SJCRH30 (cell line): ENCODE data around the gene HLA-DPA1. TPM values are rescaled to one million over a fixed set of nuclear protein-coding genes. Genes with fewer than 3 reads are reported as not detected.

Experiments used
- DNase-seq, 2 experiments: peaks; one replicate each; pipeline ENCODE4 v3.0.0-alpha.2; 2015 to 2020
- H3K27ac ChIP-seq: fragments of 250-450 bp; sonication (Bioruptor Pico); 2 replicates; pipeline ENCODE4 v1.5.1; 2020; ENCODE audit warnings: mild to moderate bottlenecking, moderate library complexity
- H3K27me3 ChIP-seq: fragments of 250-450 bp; sonication (Bioruptor Pico); 2 replicates; pipeline ENCODE4 v1.5.1; 2020; ENCODE audit warnings: mild to moderate bottlenecking, moderate library complexity
- H3K36me3 ChIP-seq: fragments of 250-450 bp; sonication (Bioruptor Pico); 2 replicates; pipeline ENCODE4 v1.5.1; 2020; ENCODE audit warnings: mild to moderate bottlenecking, moderate library complexity
- H3K4me1 ChIP-seq: fragments of 250-450 bp; sonication (Bioruptor Pico); 2 replicates; pipeline ENCODE4 v1.5.1; 2020; ENCODE audit warnings: mild to moderate bottlenecking, moderate library complexity
- H3K4me3 ChIP-seq: fragments of 250-450 bp; sonication (Bioruptor Pico); 2 replicates; pipeline ENCODE4 v1.5.1; 2020; ENCODE audit warnings: mild to moderate bottlenecking, moderate library complexity
- H3K9me3 ChIP-seq: fragments of 250-450 bp; sonication (Bioruptor Pico); replicated peaks from 2 replicates; pipeline ENCODE4 v1.5.1; 2020; ENCODE audit warnings: mild to moderate bottlenecking, moderate library complexity
- total RNA-seq: library from RNA; depleted of rRNA; stranded (reverse); fragments of >200 nt; shearing (Covaris generic); gene quantifications from 2 replicates; pipeline ENCODE4 v1.2.3, GENCODE V29; 2014

Gene HLA-DPA1
- total RNA-seq, 1 experiment from 2014 or later = not detected

- Histone ChIP-seq H3K4me3 (no peak overlapping the region), H3K27me3 (no peaks in the 10 kb centered on the region), H3K36me3 (no peaks in the 10 kb centered on the region), H3K4me1 (peaks cover 3% of the 10 kb centered on the region; the same call in 1 of the 2 replicates), H3K27ac (no peak overlapping the region), H3K9me3 (no peaks in the 10 kb centered on the region)
- peak in 1 of 2 experiments; percentile 41 for DNase-seq
Observed at GRCh38 chr6:33061987-33062386, 11.5 kb downstream of the HLA-DPA1 start.

- H3K27ac ChIP-seq = no peak overlapping the region
- no peak overlapping the region for H3K4me3 ChIP-seq
- no peaks in the 10 kb centered on the region for H3K27me3 ChIP-seq
- no peak for DNase-seq
- H3K9me3 ChIP-seq = 0 out of 2 replicates have a peak, but pooled peaks cover 2% of the 10 kb centered on the region
- H3K36me3 ChIP-seq = no peaks in the 10 kb centered on the region
- H3K4me1 ChIP-seq = peaks cover 3% of the 10 kb centered on the region; the same call in 1 of the 2 replicates
Observed at GRCh38 chr6:33057222-33058150, 16.0 kb downstream of the HLA-DPA1 start.

GRCh38 chr6:33053230-33053629, 20.2 kb downstream of the HLA-DPA1 start:
- Histone ChIP-seq H3K4me1 (peaks cover 12% of the 10 kb centered on the region), H3K4me3 (no peak overlapping the region), H3K27ac (no peak overlapping the region), H3K27me3 (no peaks in the 10 kb centered on the region), H3K9me3 (0 out of 2 replicates have a peak, but pooled peaks cover 2% of the 10 kb centered on the region), H3K36me3 (no peaks in the 10 kb centered on the region)
- DNase-seq = no peak

GRCh38 chr6:33052627-33053026, 20.8 kb downstream of the HLA-DPA1 start:
- H3K9me3 ChIP-seq = 0 out of 2 replicates have a peak, but pooled peaks cover 2% of the 10 kb centered on the region
- H3K4me1 ChIP-seq = peaks cover 12% of the 10 kb centered on the region
- no peaks in the 10 kb centered on the region for H3K36me3 ChIP-seq
- H3K27me3 ChIP-seq = no peaks in the 10 kb centered on the region
- no peak overlapping the region for H3K4me3 ChIP-seq
- no peak overlapping the region for H3K27ac ChIP-seq
- no peak for DNase-seq

GRCh38 chr6:33050014-33050810, 23.2 kb downstream of the HLA-DPA1 start:
- Histone ChIP-seq H3K27me3 (no peaks in the 10 kb centered on the region), H3K27ac (peak overlapping the region; percentile 78), H3K4me3 (no peak overlapping the region), H3K4me1 (peaks cover 12% of the 10 kb centered on the region), H3K36me3 (no peaks in the 10 kb centered on the region), H3K9me3 (0 out of 2 replicates have a peak, but pooled peaks cover 2% of the 10 kb centered on the region)
- DNase-seq = peak; percentile 73 to 86

- Histone ChIP-seq H3K36me3 (no peaks in the 10 kb centered on the region), H3K4me3 (no peak overlapping the region), H3K27ac (peak overlapping the region; percentile 78; the same call in 1 of the 2 replicates), H3K9me3 (0 out of 2 replicates have a peak, but pooled peaks cover 2% of the 10 kb centered on the region), H3K4me1 (peaks cover 12% of the 10 kb centered on the region), H3K27me3 (no peaks in the 10 kb centered on the region)
- no peak for DNase-seq
Observed at GRCh38 chr6:33049323-33050013, 24.0 kb downstream of the HLA-DPA1 start.

GRCh38 chr6:33040157-33040556, 33.3 kb downstream of the HLA-DPA1 start:
- H3K4me3 ChIP-seq = no peak overlapping the region
- peaks cover 2% of the 10 kb centered on the region; the same call in 1 of the 2 replicates for H3K27me3 ChIP-seq
- H3K36me3 ChIP-seq = no peaks in the 10 kb centered on the region
- no peaks in the 10 kb centered on the region for H3K9me3 ChIP-seq
- H3K27ac ChIP-seq = no peak overlapping the region
- DNase-seq = no peak
- no peaks in the 10 kb centered on the region for H3K4me1 ChIP-seq

- Histone ChIP-seq H3K27me3 (peaks cover 5% of the 10 kb centered on the region; the same call in 1 of the 2 replicates), H3K4me1 (no peaks in the 10 kb centered on the region), H3K4me3 (no peak overlapping the region), H3K36me3 (no peaks in the 10 kb centered on the region), H3K27ac (no peak overlapping the region), H3K9me3 (no peaks in the 10 kb centered on the region)
- no peak for DNase-seq
Observed at GRCh38 chr6:33036535-33036934, 36.9 kb downstream of the HLA-DPA1 start.

GRCh38 chr6:33034554-33034953, 38.9 kb downstream of the HLA-DPA1 start:
- 0 out of 2 replicates have a peak, but pooled peaks cover 3% of the 10 kb centered on the region for H3K27me3 ChIP-seq
- no peak for DNase-seq

GRCh38 chr6:33030245-33030644, 43.2 kb downstream of the HLA-DPA1 start:
- no peak overlapping the region for H3K27ac ChIP-seq
- no peaks in the 10 kb centered on the region for H3K36me3 ChIP-seq
- no peak for DNase-seq
- no peak overlapping the region for H3K4me3 ChIP-seq
- H3K4me1 ChIP-seq = no peaks in the 10 kb centered on the region
- no peaks in the 10 kb centered on the region for H3K9me3 ChIP-seq
- H3K27me3 ChIP-seq = 0 out of 2 replicates have a peak, but pooled peaks cover 3% of the 10 kb centered on the region

More at GRCh38 chr6:33034554-33034953, 38.9 kb downstream of the HLA-DPA1 start:
- H3K4me3 ChIP-seq = no peak overlapping the region
- no peak overlapping the region for H3K27ac ChIP-seq
- no peaks in the 10 kb centered on the region for H3K4me1 ChIP-seq
- H3K36me3 ChIP-seq = no peaks in the 10 kb centered on the region
- H3K9me3 ChIP-seq = no peaks in the 10 kb centered on the region

GRCh38 chr6:33029328-33030184, 43.9 kb downstream of the HLA-DPA1 start:
- 0 out of 2 replicates have a peak, but pooled peaks cover 3% of the 10 kb centered on the region for H3K27me3 ChIP-seq
- DNase-seq = no peak
- no peak overlapping the region for H3K27ac ChIP-seq
- H3K4me1 ChIP-seq = no peaks in the 10 kb centered on the region
- H3K36me3 ChIP-seq = no peaks in the 10 kb centered on the region
- H3K4me3 ChIP-seq = no peak overlapping the region
- no peaks in the 10 kb centered on the region for H3K9me3 ChIP-seq

GRCh38 chr6:33028220-33028849, 45.1 kb downstream of the HLA-DPA1 start:
- Histone ChIP-seq H3K27ac (no peak overlapping the region), H3K27me3 (0 out of 2 replicates have a peak, but pooled peaks cover 3% of the 10 kb centered on the region), H3K36me3 (no peaks in the 10 kb centered on the region), H3K9me3 (no peaks in the 10 kb centered on the region), H3K4me1 (no peaks in the 10 kb centered on the region), H3K4me3 (no peak overlapping the region)
- DNase-seq = no peak

- Histone ChIP-seq H3K4me1 (no peaks in the 10 kb centered on the region), H3K27me3 (no peaks in the 10 kb centered on the region; the same call in none of the 2 replicates), H3K9me3 (no peaks in the 10 kb centered on the region), H3K27ac (no peak overlapping the region), H3K4me3 (no peak overlapping the region), H3K36me3 (no peaks in the 10 kb centered on the region)
- no peak for DNase-seq
Observed at GRCh38 chr6:33024521-33024920, 48.9 kb downstream of the HLA-DPA1 start.
